Heart left ventricle (tissue), 16 donors: ENCODE measurements around the gene CCDC179. TPM values are rescaled to one million over a fixed set of nuclear protein-coding genes. Genes with fewer than 3 reads are reported as not detected.

Experiments
- ATAC-seq, 4 donors: fragments of 200-7000 bp; cut with Tn5 transposase; one replicate each; pipeline ENCODE4 v1.9.1; 2020 to 2022; ENCODE audit warnings: moderate library complexity in 4 of 4, mild to moderate bottlenecking in 3 of 4, moderate number of reproducible peaks in 1 of 4
- DNase-seq, 5 donors: peaks; one replicate each; pipeline ENCODE4 v3.0.0-alpha.2; 2020
- H3K27ac ChIP-seq, 12 donors: fragments of 200-600 bp; sonication (generic) in 4 of 12; one replicate each; pipeline versions ENCODE4 v1.5.0 to v1.8.0; 2016 to 2022; ENCODE audit warnings: mild to moderate bottlenecking in 2 of 12
- H3K27me3 ChIP-seq, 9 donors: fragments of 200-600 bp; sonication (generic) in 2 of 9; one replicate each; pipeline versions ENCODE4 v1.5.1 to v1.8.0; 2016 to 2022; ENCODE audit warnings: mild to moderate bottlenecking in 3 of 9
- H3K36me3 ChIP-seq, 9 donors: fragments of 200-600 bp; sonication (generic) in 2 of 9; one replicate each; pipeline versions ENCODE4 v1.5.0 to v1.8.0; 2018 to 2022; ENCODE audit warnings: mild to moderate bottlenecking in 2 of 9
- H3K4me1 ChIP-seq, 12 donors: fragments of 200-600 bp; sonication (generic) in 4 of 12; one replicate each; pipeline versions ENCODE4 v1.5.0 to v1.8.0; 2016 to 2022; ENCODE audit warnings: mild to moderate bottlenecking in 3 of 12
- H3K4me3 ChIP-seq, 12 donors: fragments of 200-600 bp; sonication (generic) in 4 of 12; one replicate each; pipeline versions ENCODE4 v1.5.0 to v1.8.0; 2017 to 2022; ENCODE audit warnings: mild to moderate bottlenecking in 9 of 12, moderate library complexity in 4 of 12
- H3K9me3 ChIP-seq, 12 donors: fragments of 200-600 bp; sonication (generic) in 4 of 12; one replicate each; pipeline versions ENCODE4 v1.5.0 to v1.8.0; 2016 to 2022; ENCODE audit warnings: mild to moderate bottlenecking in 1 of 12
- CTCF ChIP-seq, 12 donors: fragments of 200-600 bp; sonication (generic) in 4 of 12; IDR thresholded peaks; one replicate each; pipeline versions ENCODE4 v1.5.0 to v1.8.0; 2018 to 2022; ENCODE audit warnings: antibody characterized with exemption in 12 of 12, mild to moderate bottlenecking in 5 of 12
- POLR2A ChIP-seq, 2 donors: fragments of 450-650 bp; IDR thresholded peaks; one replicate each; pipeline ENCODE4 v1.6.1; 2017; ENCODE audit warnings: antibody characterized with exemption in 2 of 2, mild to moderate bottlenecking in 2 of 2, moderate library complexity in 2 of 2
- WGBS, 4 donors: extraction: QIAGEN DNeasy Blood & Tissue Kit in 2 of 4; methylation state at CpG; one replicate each; pipeline versions ENCODE4 v1.1.5 to v1.1.7; 2013 to 2018; 5-methylcytosine and 5-hydroxymethylcytosine counted together
- intact Hi-C, 10 donors: fragments of 100-400 bp; cut with DNase I; formaldehyde crosslinking; loops; one replicate each; pipeline versions ENCODE4 v1.11.1 to v1.14.2; 2022
- long read RNA-seq, 3 donors: library from polyadenylated mRNA; unstranded; transcript quantifications; one replicate each; pipeline ENCODE4 v2.0.0, GENCODE V29; 2020 to 2021
- polyA plus RNA-seq, 2 donors: library from polyadenylated mRNA; stranded (reverse); fragments of 200-250 nt; gene quantifications; one replicate each; pipeline ENCODE4 v1.2.3, GENCODE V29; 2013
- total RNA-seq, 9 donors: library from RNA; depleted of rRNA in 2 of 9; stranded (reverse); fragments of >200 nt in 2 of 9; fragmentation: NEBNext Ultra II Directional in 3 of 9; extraction: Animal tissue kit (Norgen Biotek cat#: 25700) in 3 of 9; gene quantifications; one replicate each; pipeline versions ENCODE4 v1.1.0 to v1.2.4, GENCODE V29; 2016 to 2023
- donor health status: ischemic (EF 13 %, LVEDD 7.1; RV severe dilation, severe dysfunction).
- donor health status: healthy with polysubstance abuse.
- donor health status: DM: no; HTN: yes; CAD: no.
- donor health status: DM: no; HTN: no; CAD: no.
- donor health status: ischemic (EF 25% LVEDD 6.9; RV normal size, moderate dysfunction).
- donor health status: ischemic (EF 25% LVEDD 5.7; RV mildly dilated, moderate dysfunction).
- donor health status: healthy.
- donor health status: DM: yes; HTN: yes; CAD: no.
- donor health status: ischemic (EF 35%, LVEDD 5.7; RV mildly dilated, moderate dysfunction).
- donor health status: nonischemic (EF 11% LVEDD 7.7; RV severe dilation, severe dysfunction).
- donor health status: DM: yes; HTN: yes; CAD: no.
- donor health status: PGD.
- donor health status: ischemic (EF 29% LVEDD 5.4; RV normal size, mild dysfunction).
- donor health status: nonischemic (EF 23%, LVEDD 6.1; RV moderate dilation, normal function).

Gene CCDC179
- not detected for total RNA-seq
- not detected for polyA plus RNA-seq
- long read RNA-seq, donor 1: 0 reads
- long read RNA-seq, donor 2: 0 reads
- long read RNA-seq, donor 3: 0 reads

GRCh38 chr11:22860241-22860640 lies at the start of gene CCDC179:
CCDC179 (minus strand) TSS chr11:22860474; CDS start chr11:22860421, 53 bp downstream.
- Histone ChIP-seq H3K9me3 (peaks cover 0 to 3% (median 0%) of the 10 kb centered on the region in 12 donors), H3K4me1 (no peaks in the 10 kb centered on the region), H3K27me3 (no peaks in the 10 kb centered on the region), H3K36me3 (no peaks in the 10 kb centered on the region), H3K27ac (no peak within 1 kb of the TSS), H3K4me3 (no peak within 1 kb of the TSS)
- no peak for ATAC-seq
- TF ChIP-seq POLR2A (IDR thresholded peaks at IDR 0.05) (no peak), CTCF (IDR thresholded peaks at IDR 0.05) (no peak)
- 92 to 98% (median 95%) methylated on average over 4 of the region's 4 CpGs for WGBS, 4 donors
- no peak for DNase-seq
- intact Hi-C loops: no loop called here

- no peak for TF ChIP-seq POLR2A (IDR thresholded peaks at IDR 0.05)
- TF ChIP-seq CTCF (IDR thresholded peaks at IDR 0.05): no peak
- Histone ChIP-seq H3K4me1 (no peaks in the 10 kb centered on the region), H3K27ac (no peak overlapping the region), H3K9me3 (no peaks in the 10 kb centered on the region), H3K27me3 (no peaks in the 10 kb centered on the region), H3K36me3 (no peaks in the 10 kb centered on the region), H3K4me3 (no peak overlapping the region)
- DNase-seq (no peak), ATAC-seq (no peak)
- intact Hi-C loops: no loop called here
- WGBS, 4 donors: 81 to 93% (median 90%) methylated on average over 1 of the region's 1 CpG
Observed at GRCh38 chr11:22903782-22904181, 43.5 kb upstream of the CCDC179 start.

GRCh38 chr11:22901603-22902002 lies 41.3 kb upstream of the CCDC179 start:
- Histone ChIP-seq H3K27ac (no peak overlapping the region), H3K4me1 (no peaks in the 10 kb centered on the region), H3K9me3 (no peaks in the 10 kb centered on the region), H3K4me3 (no peak overlapping the region), H3K27me3 (no peaks in the 10 kb centered on the region), H3K36me3 (no peaks in the 10 kb centered on the region)
- ATAC-seq: no peak
- no peak for DNase-seq
- TF ChIP-seq POLR2A (IDR thresholded peaks at IDR 0.05) (no peak), CTCF (IDR thresholded peaks at IDR 0.05) (no peak)
- intact Hi-C loops: no loop called here
- WGBS, 4 donors: 64 to 78% (median 75%) methylated on average over 4 of the region's 4 CpGs

- TF ChIP-seq CTCF (IDR thresholded peaks at IDR 0.05): no peak
- TF ChIP-seq POLR2A (IDR thresholded peaks at IDR 0.05): no peak
- intact Hi-C loops: no loop called here
- H3K4me1 ChIP-seq: no peaks in the 10 kb centered on the region
- no peak overlapping the region for H3K4me3 ChIP-seq
- no peak overlapping the region for H3K27ac ChIP-seq
- DNase-seq (no peak), ATAC-seq (no peak)
- H3K27me3 ChIP-seq: no peaks in the 10 kb centered on the region
- no peaks in the 10 kb centered on the region for H3K9me3 ChIP-seq
- H3K36me3 ChIP-seq: no peaks in the 10 kb centered on the region
Observed at GRCh38 chr11:22900764-22901486, 40.7 kb upstream of the CCDC179 start.
